Activated T-helper 1 cell treated with anti-CD3 and anti-CD28 coated beads, Interleukin-12 subunit alpha, Interleukin-12 subunit beta, Interleukin-2, Interleukin-4 antibody, amounts not matched to agents 30 ng/mL and 10 ng/mL and 1 ng/mL, durations not matched to agents 14 hours and 24 hours and 36 hours (primary cell): ENCODE measurements around the gene RGP1. TPM values are rescaled to one million over a fixed set of nuclear protein-coding genes. Genes with fewer than 3 reads are reported as not detected.

Experiments used
- DNase-seq: peaks from one replicate; pipeline ENCODE4 v3.0.0; 2021; ENCODE audit warnings: low spot score
- H3K27ac Mint-ChIP-seq: one replicate; pipeline ENCODE4 v1.8.0; 2021; ENCODE audit warnings: mild to moderate bottlenecking, mixed read lengths
- H3K27me3 Mint-ChIP-seq: one replicate; pipeline ENCODE4 v1.8.0; 2022; ENCODE audit warnings: mild to moderate bottlenecking, moderate library complexity, mixed read lengths; ENCODE audit not compliant: insufficient read depth
- H3K36me3 Mint-ChIP-seq: one replicate; pipeline ENCODE4 v1.8.0; 2021; ENCODE audit warnings: low read depth, mixed read lengths
- H3K4me1 Mint-ChIP-seq: one replicate; pipeline ENCODE4 v1.8.0; 2021; ENCODE audit warnings: low read depth, mixed read lengths
- H3K4me3 Mint-ChIP-seq: one replicate; pipeline ENCODE4 v1.8.0; 2021; ENCODE audit warnings: mild to moderate bottlenecking, moderate library complexity, mixed read lengths
- H3K9me3 Mint-ChIP-seq: one replicate; pipeline ENCODE4 v1.8.0; 2021; ENCODE audit warnings: mixed read lengths
- intact Hi-C: fragments of 100-400 bp; cut with micrococcal nuclease; formaldehyde crosslinking; loops from one replicate; pipeline ENCODE4 v1.15.1; 2024
- total RNA-seq: library from RNA; stranded (reverse); gene quantifications from 2 replicates; pipeline ENCODE4 v1.2.3, GENCODE V29; 2022

The RGP1 gene
- total RNA-seq, 1 donor from 2014 or later: 18.9 TPM

DNA sequence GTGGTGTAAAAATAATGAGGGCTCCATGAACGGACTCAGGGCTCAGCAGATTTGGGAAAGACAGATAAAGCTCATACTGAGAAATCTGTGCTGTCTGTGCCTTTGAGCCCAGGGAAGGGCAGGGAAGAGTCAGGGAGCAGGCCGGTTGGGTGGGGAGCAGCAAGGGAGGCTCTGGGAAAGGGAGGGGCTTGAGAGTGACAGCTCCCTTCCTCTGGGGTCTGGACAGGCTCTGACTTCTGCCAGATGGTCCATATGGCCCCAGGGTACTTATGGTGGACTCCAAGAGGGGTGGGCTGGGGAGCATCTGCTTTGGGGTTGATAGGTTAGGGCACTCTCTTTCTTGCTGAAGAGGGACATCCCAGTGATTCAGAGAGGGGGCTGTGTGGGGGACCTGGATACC, 44.4 kb downstream of the RGP1 start:
- Mint-ChIP-seq H3K4me1 (peaks cover 23% of the 10 kb centered on the region), H3K9me3 (no peaks in the 10 kb centered on the region), H3K27me3 (no peaks in the 10 kb centered on the region), H3K27ac (peak overlapping the region; percentile 10), H3K4me3 (no peak overlapping the region), H3K36me3 (peaks cover 10% of the 10 kb centered on the region)
- no peak for DNase-seq
- intact Hi-C loops: no loop called here

DNA sequence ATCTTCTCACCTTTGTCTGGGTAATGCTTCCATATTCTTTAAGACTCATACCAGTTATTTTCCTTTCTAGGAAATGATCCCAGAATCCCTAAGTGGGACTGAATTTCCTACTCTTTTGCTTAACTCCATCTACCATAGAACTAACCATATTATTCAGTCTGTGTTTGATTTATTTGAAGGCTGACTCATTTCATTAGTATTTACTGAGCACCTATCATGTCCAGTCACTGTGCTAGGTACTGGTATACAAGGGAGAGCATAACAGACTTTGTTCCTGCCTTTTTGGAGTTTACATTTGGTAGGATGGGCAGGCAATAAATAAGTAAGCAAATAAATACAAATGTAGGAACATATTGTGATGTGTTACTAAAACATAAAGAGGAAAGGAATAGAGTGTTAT, 46.6 kb downstream of the RGP1 start:
- Mint-ChIP-seq H3K4me1 (peaks cover 30% of the 10 kb centered on the region), H3K4me3 (no peak overlapping the region), H3K36me3 (peaks cover 11% of the 10 kb centered on the region), H3K27me3 (no peaks in the 10 kb centered on the region), H3K27ac (no peak overlapping the region), H3K9me3 (no peaks in the 10 kb centered on the region)
- no peak for DNase-seq
- intact Hi-C loops: no loop called here

DNA sequence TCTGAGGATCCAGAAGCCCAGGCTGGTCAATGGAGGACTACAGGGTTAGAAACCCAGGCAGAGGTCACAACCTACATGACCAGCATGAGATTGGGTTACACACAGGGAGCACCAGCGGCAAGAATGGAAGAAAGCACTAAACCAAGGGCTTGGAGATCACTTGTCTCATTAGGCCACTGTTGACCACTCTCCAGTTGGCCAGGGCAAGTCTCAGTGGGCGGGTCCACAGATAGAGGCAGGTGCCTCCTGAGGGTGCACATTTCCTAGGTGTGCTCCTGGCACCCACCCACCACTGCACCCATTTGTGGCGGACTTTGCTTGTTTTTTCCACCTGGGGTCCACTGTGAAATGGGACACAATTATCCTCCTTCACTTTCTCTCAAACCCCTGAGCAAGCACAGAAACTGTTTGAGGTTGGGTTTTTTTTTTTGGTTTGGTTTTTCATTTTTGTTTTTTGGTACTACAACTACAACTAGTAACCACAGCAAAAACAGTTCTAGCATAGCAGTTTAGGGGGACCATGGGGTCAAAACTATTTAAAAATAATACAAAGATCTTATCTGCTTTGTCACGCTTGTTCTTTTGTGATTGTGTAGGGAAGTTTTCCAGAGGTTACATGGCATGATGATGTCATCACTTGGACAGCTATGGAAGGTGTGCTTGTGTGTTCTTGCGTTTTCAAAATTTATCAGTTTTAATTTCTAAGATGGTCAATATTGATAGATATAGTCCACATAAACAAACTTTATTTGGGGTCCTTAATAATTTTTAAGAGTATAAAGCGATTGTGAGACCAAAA, 48.4 kb downstream of the RGP1 start:
- Mint-ChIP-seq H3K27me3 (no peaks in the 10 kb centered on the region), H3K36me3 (peaks cover 21% of the 10 kb centered on the region), H3K4me1 (peaks cover 30% of the 10 kb centered on the region), H3K4me3 (no peak overlapping the region), H3K9me3 (no peaks in the 10 kb centered on the region), H3K27ac (no peak overlapping the region)
- DNase-seq: no peak
- intact Hi-C loops: loop anchor here (1.0 kb wide), 1 partner anchor 18 kb away; the partner anchor contains the start of gene HINT2

DNA sequence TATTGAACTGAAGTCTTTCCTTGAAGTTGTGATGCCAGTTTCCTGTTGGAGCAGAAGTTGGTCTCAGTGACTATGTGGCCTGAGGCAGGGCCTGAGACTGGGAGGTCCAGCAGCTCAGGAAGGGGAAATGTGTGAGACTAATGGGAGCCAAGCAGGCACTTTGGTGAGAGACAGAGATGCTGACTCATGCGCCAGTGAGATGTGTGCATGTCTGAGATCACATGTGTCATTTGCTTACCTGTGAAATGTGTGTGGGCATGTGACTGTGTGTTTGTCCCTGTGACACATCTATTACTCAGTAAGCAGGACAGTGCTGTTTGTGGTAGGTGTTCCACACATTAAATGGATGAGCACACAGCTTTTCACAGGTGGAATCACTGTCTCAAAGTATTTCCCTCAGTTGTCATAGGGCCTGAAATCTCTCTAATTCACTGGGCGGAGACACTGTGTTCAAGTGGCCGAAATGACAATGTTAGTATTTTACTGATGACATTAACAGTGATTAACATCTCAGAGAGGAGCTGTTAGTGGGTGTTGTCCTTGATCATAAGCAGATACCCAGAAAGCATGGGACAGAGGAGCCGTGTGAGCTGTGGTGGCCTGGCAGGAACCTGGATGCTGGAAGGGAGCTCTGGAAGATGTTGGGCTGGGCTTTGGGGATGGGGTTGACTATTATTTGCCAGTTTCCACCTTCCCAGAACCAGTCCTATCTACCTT, 49.7 kb downstream of the RGP1 start:
- no peak overlapping the region for H3K4me3 Mint-ChIP-seq

DNA sequence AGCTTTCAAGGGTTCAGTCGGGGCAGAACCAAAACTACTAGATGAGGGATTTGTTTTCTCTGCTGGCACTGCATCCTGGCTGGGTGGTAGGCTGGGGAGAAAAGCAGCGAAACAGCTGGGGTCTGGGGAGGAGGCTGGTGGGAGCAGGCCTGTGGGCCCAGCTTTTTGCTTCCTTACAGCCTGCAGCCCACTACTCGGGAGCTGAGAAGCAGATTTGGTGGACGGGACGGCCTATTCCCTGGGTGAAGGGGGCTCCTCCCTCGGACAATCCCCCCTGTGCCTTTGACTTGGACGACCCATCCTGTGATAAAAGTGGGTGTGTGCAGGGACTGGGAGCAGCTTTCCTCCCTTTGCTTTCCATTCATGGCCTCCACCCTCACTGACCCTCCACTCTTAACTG, 51.4 kb downstream of the RGP1 start:
- no peaks in the 10 kb centered on the region for H3K27me3 Mint-ChIP-seq
- H3K4me3 Mint-ChIP-seq: no peak overlapping the region
- H3K36me3 Mint-ChIP-seq: peaks cover 21% of the 10 kb centered on the region
- H3K4me1 Mint-ChIP-seq: peaks cover 20% of the 10 kb centered on the region
- DNase-seq: no peak
- no peak overlapping the region for H3K27ac Mint-ChIP-seq
- intact Hi-C loops: no loop called here
- no peaks in the 10 kb centered on the region for H3K9me3 Mint-ChIP-seq

More for the DNA sequence above, 49.7 kb downstream of the RGP1 start:
- Mint-ChIP-seq H3K27ac (peak overlapping the region; percentile 68), H3K27me3 (no peaks in the 10 kb centered on the region), H3K36me3 (peaks cover 21% of the 10 kb centered on the region), H3K9me3 (no peaks in the 10 kb centered on the region), H3K4me1 (peaks cover 30% of the 10 kb centered on the region)
- DNase-seq: no peak
- intact Hi-C loops: loop anchor here (1.0 kb wide), 1 partner anchor 16 kb away; the partner anchor contains the start of gene HINT2

DNA sequence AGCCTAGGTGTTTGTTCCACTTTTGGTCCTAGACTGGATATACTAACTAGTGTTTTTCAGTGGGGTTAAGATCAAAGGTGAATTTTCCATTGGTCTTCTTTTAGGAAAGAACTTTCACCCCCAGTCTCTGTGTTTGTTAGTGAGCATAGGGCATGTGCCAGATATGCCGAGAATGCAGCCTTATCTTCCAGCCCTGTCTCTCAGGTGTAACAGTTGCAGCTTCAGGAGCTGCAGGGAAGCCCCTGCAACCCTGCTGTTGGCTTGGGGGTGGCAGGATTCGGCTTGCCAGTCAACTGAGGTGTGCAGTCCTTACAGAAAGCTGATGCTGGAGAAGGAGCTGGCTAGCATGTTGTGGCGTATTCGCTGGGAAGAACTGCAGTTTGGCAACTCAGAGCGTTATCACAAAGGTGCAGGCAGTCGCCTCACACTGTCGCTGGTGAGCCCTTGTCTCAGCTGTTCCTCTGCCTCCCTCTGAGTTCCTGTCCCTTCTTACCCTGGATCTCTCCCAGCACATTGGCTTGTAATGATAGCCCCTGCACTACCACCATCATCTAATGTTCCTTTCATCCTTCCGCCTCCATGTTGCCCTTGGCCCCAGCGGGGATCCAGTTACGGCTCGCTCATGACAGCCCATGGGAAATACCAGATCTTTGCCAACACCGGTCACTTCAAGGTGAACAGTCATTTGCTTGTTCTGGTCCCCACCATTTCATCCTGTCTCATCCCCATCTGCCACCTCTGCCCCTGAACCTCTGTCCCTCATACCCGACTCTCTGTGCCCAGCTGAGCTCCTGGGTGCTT, 52.4 kb downstream of the RGP1 start:
- Mint-ChIP-seq H3K4me1 (peaks cover 20% of the 10 kb centered on the region), H3K4me3 (no peak overlapping the region), H3K27me3 (no peaks in the 10 kb centered on the region), H3K27ac (no peak overlapping the region), H3K9me3 (no peaks in the 10 kb centered on the region), H3K36me3 (peaks cover 21% of the 10 kb centered on the region)
- intact Hi-C loops: no loop called here
- no peak for DNase-seq

DNA sequence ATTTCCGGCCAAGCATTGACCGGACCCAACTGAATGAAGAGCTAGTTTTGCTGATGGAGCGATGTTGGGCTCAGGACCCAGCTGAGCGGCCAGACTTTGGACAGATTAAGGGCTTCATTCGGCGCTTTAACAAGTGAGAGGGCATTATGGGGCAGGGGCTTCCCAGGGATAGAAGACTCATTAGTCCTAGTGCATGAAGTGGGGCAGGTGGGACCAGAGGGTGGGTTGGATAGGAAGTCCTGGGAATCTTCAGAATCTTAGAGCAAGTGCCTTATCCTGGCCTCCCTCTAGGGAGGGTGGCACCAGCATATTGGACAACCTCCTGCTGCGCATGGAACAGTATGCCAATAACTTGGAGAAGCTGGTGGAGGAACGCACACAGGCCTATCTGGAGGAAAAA, 57.0 kb downstream of the RGP1 start:
- Mint-ChIP-seq H3K36me3 (peaks cover 22% of the 10 kb centered on the region), H3K4me1 (no peaks in the 10 kb centered on the region), H3K9me3 (no peaks in the 10 kb centered on the region), H3K27me3 (no peaks in the 10 kb centered on the region), H3K27ac (no peak overlapping the region), H3K4me3 (no peak overlapping the region)
- DNase-seq: no peak
- intact Hi-C loops: no loop called here

Other genes starting within 250 kb of the RGP1 start
- 61.5 and 62.1 TPM in 2 replicates for gene TESK1, start 144.0 kb upstream of the RGP1 start, total RNA-seq
- gene CD72, start 130.9 kb upstream of the RGP1 start, total RNA-seq: 8.3 and 9.6 TPM in 2 replicates
- gene SIT1, start 98.4 kb upstream of the RGP1 start, total RNA-seq: 86.6 and 90.5 TPM in 2 replicates
- gene RMRP, start 91.3 kb upstream of the RGP1 start, total RNA-seq: 5,317 and 5,787 TPM in 2 replicates
- gene CCDC107, start 91.0 kb upstream of the RGP1 start, total RNA-seq: 20.6 and 24.0 TPM in 2 replicates
- gene ARHGEF39, start 84.1 kb upstream of the RGP1 start, total RNA-seq: 7.9 and 8.8 TPM in 2 replicates
- gene CA9, start 75.4 kb upstream of the RGP1 start, total RNA-seq: 0.44 TPM in 1 of 2 replicates, not detected in the other
- 2.5 and 4.5 TPM in 2 replicates for gene TPM2, start 59.4 kb upstream of the RGP1 start, total RNA-seq
- 229 and 230 TPM in 2 replicates for gene TLN1, start 17.1 kb upstream of the RGP1 start, total RNA-seq
- gene CREB3, start 16.6 kb upstream of the RGP1 start, total RNA-seq: 32.1 and 32.6 TPM in 2 replicates
- 54.7 and 58.4 TPM in 2 replicates for gene GBA2, start 59 bp upstream of the RGP1 start, total RNA-seq
- gene MSMP, start 5.0 kb downstream of the RGP1 start, total RNA-seq: not detected in 2 replicates
- gene NPR2, start 42.3 kb downstream of the RGP1 start, total RNA-seq: 9.3 and 10.4 TPM in 2 replicates
- 0.66 and 1.0 TPM in 2 replicates for gene SPAG8, start 63.0 kb downstream of the RGP1 start, total RNA-seq
- gene HINT2, start 65.8 kb downstream of the RGP1 start, total RNA-seq: 47.5 and 55.3 TPM in 2 replicates
- gene FAM221B, start 79.4 kb downstream of the RGP1 start, total RNA-seq: not detected in 2 replicates
- gene TMEM8B, start 79.9 kb downstream of the RGP1 start, total RNA-seq: 1.7 and 1.9 TPM in 2 replicates
- not detected in 2 replicates for gene OR13J1, start 121.1 kb downstream of the RGP1 start, total RNA-seq
- not detected in 2 replicates for gene HRCT1, start 156.9 kb downstream of the RGP1 start, total RNA-seq
- gene SPAAR, start 160.2 kb downstream of the RGP1 start, total RNA-seq: not detected in 2 replicates
- gene OR2S2, start 208.9 kb downstream of the RGP1 start, total RNA-seq: not detected in 2 replicates